Measurements from ENCODE around the gene EVI2A.

EVI2A gene

GRCh38 chr17:31272803-31273202 is 48.6 kb downstream of the EVI2A start:
- DNase-seq: no peak

DNA sequence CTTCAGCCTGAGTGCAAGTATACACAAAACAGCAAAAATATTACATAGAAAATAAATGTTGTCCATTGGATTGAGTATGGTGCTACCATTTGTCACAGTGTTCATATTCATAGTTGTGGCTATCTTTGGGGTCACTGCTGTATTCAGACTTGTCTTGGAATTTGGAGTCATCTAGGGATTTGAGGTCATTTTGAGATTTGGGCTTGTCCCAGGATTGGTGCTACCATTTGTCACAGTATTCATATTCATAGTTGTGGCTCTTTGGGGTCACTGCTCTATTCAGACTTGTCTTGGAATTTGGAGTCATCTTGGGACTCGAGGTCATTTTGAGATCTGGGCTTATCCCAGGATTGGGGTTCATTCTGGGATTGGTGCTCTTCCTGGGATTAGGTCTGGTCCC is 49.2 kb downstream of the EVI2A start:
- no peak for DNase-seq

DNA sequence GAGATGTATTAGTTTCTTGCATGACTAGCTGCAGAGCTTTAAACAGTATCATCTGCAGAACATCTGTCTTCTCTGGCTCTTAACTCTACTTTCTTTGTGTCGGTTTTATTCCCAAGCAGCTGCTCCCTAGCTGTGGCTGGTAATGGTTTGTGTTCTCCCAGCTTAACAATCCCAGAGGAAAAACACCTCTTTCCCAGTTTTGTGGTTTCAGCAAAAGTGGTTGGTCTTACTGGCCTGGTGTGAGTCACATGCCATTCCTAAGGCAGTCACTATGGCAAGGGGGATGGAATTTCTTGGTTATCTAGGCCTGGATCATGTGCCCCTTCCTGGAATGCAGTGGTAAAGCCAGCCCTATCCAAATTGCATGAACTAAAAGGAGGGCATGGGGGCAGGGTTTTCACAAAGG is 51.8 kb downstream of the EVI2A start:
- no peak for DNase-seq

DNA sequence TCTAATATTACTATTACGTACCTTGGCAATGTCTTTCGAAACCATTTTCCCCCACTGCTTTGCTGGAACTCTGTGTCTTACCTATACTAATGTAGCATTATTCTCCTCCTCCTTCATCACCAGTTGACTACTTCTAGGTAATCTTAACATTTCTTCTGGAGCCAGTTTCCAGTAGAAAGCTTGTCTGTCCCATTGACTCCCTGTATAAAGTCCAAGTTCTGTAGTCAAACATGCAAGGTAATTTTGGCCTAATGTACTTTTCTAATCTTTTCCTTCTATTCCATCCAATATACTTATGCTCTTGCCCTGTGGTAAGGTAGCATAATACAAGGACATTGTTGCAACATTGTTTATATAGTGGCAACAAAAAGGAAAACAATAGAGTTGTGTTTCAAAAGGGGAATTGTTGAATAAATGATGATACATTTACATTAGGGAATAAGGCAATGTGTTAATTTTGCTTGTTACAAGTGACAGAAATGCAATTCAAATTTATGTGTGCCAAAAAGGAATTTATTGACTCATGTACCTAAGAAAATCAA is 52.3 kb downstream of the EVI2A start:
- no peak for DNase-seq

All from suppressor macrophage treated with lipopolysaccharide for 1 hour (primary cell).